HG02970 (cell line): ENCODE results near the gene TARM1.

Experiments
- ATAC-seq: cut with Tn5 transposase; IDR thresholded peaks from one replicate; pipeline ENCODE4 v1.9.1; 2021; ENCODE audit warnings: mild to moderate bottlenecking, moderate library complexity, moderate number of reproducible peaks; ENCODE audit not compliant: unreplicated experiment, low FRiP score

Gene TARM1

DNA sequence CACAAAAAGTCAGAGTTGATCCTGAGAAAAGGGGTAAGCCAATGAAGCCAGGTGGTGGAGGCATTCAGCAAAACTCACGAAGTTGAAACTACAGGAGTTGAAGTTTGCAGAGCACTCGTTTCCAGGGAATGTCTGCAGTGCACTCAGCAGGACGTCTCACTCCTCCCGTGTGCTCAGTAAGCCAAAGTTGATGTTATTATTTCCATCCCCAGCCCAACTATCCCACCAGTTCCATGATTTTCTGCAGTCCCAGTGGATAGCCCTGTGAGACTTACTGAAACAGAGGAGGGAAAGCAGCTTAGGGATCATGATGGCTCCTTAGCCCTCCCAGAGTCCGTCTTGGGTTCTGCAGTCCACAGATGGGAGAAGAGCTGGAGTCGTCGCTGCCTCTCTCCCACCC, at the start of gene TARM1:
Gene TARM1 (minus strand): TSS at position 334 of the 400 bp plus-strand sequence. CDS start 25 bp downstream, at position 309.
- no peak for ATAC-seq

DNA sequence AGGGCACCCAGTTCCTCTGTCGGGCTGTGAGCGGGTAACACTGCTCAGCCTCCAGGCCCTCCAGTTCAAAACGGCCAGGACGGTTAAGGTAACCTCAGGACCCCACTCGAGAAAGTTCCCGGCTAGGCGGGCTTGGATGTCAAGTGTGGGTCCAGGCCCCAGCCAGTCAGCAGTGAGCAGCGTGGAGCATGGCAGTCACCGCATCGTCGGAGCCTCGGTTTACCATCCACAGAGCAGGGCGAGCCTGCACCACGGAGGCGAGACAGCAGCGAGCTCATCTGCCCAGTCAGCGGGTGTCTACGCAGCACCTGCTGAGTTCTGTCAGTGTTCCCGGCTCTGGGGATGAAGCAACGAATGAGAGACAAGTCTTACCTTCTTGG, 48.4 kb upstream of the TARM1 start:
- ATAC-seq: no peak

- no peak for ATAC-seq
Measured at GRCh38 chr19:54128796-54129616, 47.8 kb upstream of the TARM1 start.

- no peak for ATAC-seq
Measured at GRCh38 chr19:54128441-54128725, 47.2 kb upstream of the TARM1 start.

DNA sequence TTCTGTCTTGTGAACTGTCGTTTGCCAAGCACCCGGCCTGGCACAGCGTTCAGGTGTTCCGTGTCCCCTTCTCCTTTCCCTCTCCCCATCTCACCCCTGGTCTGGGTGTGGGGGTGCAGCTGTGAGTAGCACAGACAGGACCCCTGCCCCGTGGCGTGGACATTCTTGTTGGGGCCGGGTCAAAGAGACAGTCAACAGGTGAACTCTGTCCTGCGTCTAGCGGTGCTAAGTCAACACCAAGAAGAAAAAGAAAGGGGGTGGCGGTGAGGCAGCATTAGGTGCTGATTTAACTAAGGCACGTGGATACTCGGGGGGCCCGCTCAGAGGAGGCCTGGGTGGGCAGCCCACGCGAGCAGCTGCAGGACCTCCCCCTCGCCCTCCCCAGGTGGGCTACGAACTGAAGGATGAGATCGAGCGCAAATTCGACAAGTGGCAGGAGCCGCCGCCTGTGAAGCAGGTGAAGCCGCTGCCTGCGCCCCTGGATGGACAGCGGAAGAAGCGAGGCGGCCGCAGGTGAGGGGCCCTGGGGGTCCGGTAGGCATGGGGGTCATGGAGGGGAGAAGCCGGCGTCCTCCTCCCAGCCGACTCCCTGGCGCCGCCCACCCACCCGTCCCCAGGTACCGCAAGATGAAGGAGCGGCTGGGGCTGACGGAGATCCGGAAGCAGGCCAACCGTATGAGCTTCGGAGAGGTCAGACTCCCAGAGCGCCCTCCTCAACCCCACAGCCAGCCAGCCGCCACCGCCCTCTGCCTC, 46.7 kb upstream of the TARM1 start:
- ATAC-seq: no peak

GRCh38 chr19:54125713-54126112, 44.5 kb upstream of the TARM1 start:
- no peak for ATAC-seq

- ATAC-seq: no peak
Measured at GRCh38 chr19:54124393-54124792, 43.2 kb upstream of the TARM1 start.

DNA sequence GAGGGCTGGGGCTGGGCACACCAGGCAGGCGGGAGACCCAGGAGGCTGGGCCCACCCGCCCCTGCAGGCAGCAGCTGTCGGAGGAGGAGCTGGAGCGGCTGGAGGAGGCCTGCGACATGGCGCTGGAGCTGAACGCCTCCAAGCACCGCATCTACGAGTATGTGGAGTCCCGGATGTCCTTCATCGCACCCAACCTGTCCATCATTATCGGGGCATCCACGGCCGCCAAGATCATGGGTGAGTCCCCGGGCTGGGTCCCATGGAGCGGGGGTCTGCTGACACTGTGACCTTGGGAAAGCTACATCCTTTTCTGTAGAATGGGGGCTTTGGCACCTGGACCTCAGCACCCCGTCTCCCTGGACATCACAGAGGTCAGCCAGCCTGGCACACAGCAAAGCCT, 42.5 kb upstream of the TARM1 start:
- no peak for ATAC-seq

- no peak for ATAC-seq
Measured at GRCh38 chr19:54121259-54121658, 40.1 kb upstream of the TARM1 start.

DNA sequence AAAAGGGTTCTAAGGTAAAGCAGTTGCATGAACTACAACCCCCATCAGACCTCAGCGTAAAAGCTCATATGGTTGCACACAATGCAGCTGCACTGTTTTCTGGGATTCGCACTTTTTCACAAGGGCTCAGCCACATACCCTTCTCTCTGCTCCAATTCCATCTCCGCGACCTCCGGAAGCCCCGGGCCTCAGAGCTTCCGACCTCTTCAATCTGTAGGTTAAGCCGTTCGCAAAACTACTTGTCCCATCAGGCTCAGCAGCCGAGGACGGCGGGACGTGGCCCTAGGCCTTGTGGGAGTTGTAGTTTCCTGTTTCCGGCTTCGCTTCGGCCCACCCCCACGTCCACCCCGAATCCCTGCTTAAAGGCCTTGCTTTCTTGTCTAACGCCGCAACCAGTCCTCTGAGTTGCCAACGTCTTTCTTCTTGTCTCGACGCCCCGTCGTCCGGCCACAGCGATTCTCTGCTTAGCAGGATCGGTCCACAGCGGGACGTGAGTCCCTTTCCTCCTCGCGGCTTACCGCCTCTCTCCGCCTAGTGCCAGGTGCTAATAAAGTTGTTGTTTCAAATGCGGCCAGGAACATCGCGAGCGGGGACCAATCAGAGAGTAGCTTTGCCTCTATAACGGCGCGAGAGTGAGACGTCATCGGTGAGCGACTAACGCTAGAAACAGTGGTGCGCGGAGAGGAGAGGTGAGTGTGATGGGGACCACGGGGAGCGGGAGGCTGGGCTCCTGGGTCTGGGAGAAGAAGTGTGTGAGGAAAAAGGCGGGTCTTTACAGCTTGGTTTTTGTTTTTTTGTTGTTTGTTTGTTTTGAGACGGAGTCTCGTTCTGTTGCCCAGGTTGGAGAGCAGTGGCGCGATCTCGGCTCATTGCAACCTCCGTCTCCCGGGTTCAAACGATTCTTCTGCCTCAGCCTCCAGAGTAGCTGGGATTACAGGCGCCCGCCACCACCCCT, 34.2 kb upstream of the TARM1 start, which contains the start of the genes PRPF31 and TFPT:
Gene PRPF31 (plus strand): TSS at position 646 of the 955 bp plus-strand sequence. CDS start 2,525 bp downstream, outside the sequence.
Gene TFPT (minus strand): TSS at position 549 of the 955 bp plus-strand sequence. CDS start 388 bp downstream, at position 161.
- peak; percentile 80 for ATAC-seq

DNA sequence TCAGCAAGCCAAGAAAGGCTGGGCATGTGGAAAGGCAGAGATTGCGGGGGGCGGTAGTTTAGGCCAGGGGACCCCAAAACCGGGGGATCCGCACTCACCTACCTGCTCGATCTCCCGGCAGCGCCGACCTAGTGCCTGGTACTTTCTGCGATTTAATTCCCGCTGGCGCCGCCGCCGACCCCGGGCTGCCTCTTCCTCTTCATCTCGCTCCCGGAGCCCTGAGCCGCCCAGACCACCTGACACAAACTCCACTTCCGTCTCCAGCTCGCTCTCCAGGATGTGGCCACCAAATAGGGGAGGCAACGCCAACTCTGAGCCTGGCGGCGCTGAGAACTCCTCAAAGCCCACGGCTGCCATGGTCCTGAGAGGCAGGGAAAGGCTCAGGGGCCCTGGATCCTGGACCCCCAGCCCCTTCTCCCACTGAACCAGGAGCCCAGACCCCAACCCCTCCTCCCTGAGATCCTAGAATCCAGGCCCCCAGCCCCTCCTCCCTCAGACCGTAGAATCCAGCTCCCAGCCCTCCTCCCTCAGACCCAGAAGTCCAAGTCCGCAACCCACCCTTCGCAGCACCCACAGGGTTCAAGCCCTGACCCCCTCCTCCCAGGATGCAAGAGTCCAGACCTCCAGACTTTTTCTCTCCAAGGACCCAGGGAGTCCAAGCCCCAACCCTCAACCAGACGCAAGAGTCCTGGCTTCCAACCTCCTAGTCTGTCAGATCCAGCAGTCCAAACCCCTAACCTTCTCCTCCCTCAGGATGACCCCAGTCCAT, 33.4 kb upstream of the TARM1 start:
- ATAC-seq: no peak

DNA sequence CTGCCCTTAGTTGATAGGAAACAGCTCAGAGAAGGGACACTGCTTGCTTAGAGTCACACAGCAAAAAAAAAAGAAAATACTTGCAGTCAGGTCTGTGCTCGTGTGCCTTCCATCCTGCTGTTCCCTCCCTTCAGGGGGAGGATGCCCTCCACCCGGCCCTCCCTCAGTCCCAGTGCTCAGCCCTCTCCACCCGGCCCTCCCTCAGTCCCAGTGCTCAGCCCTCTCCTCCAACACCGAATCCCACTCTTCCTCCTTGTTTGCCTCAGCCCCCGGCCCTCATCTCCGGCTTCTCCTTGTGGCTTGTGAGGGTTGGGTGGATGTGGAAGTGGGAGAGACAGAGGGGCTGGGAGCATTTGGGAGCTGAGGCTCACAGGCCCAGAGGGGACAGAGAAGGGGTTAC, 28.5 kb upstream of the TARM1 start:
- ATAC-seq: no peak

DNA sequence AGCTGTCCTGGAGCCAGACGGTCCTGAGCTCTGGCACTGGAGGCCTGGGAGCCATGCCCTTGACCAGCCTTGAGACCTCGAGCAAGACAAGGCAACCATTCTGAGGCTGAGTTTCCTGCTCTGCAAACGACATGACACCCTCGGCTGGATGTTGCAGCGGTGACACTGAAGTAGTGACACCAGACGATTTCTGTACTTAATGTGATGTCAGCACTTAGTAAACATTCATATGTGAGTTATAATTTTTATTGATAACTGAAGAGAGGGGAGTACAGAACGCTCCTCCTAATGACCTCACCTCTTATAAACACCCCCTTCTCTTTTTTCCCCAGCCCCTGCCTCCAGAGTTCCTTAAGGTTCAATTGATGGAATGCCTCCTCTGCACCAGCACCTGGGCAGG, 27.3 kb upstream of the TARM1 start:
- ATAC-seq: no peak

GRCh38 chr19:54107876-54108490, 26.8 kb upstream of the TARM1 start:
- no peak for ATAC-seq

- ATAC-seq: no peak
Measured at GRCh38 chr19:54106716-54107115, 25.6 kb upstream of the TARM1 start.

- no peak for ATAC-seq
Measured at GRCh38 chr19:54105796-54106195, 24.6 kb upstream of the TARM1 start.

DNA sequence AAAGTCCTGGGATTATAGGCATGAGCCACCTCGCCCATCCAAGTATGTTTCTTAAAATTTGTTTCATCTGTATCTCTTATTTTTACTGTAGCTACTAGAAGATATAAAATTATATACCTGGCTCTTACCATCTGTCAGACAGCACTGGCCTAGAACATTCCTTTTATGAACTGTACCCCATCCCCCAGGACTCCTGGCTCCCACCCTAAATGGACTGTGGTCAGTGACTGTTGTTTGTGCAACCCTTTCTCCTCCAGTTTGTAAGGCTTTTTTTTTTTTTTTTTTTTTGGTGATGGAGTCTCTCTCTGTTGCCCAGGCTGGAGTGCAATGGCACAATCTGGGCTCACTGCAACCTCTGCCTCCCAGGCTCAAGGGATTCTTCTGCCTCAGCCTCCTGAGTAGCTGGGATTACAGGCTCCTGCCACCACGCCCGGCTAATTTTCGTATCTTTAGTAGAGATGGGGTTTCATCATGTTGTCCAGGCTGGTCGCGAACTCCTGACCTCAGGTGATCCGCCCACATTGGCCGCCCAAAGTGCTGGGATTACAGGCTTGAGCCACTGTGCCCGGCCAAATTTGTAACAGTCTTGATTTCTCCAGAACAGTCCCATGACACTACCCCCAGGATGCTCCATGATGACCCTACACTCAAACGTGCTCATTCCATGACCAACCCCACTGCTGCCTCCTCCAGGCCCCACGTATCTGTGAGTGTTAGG, 24.0 kb upstream of the TARM1 start:
- no peak for ATAC-seq

- peak; percentile 96 for ATAC-seq
Measured at GRCh38 chr19:54102421-54103169, 21.4 kb upstream of the TARM1 start, which contains the start of gene NDUFA3. Gene NDUFA3 (plus strand): TSS chr19:54102855. CDS start chr19:54102879, 24 bp downstream.
